Body of pancreas (tissue), 4 donors: ENCODE data around the gene SEMA4D. TPM values are rescaled to one million over a fixed set of nuclear protein-coding genes. Genes with fewer than 3 reads are reported as not detected.
A peak's percentile ranks its signal among the peaks of the same experiment; 100 is the strongest.

Experiments used
- ATAC-seq: fragments of 150-250 bp; one replicate; pipeline ENCODE4 v1.9.1; 2016
- DNase-seq, 4 donors: peaks; one replicate each; pipeline ENCODE4 v3.0.0-alpha.2; 2019
- H3K27ac ChIP-seq, 4 donors: fragments of 200-600 bp; sonication (generic); 1 replicate in 3 of 4; 2 replicates in 1 of 4; pipeline versions ENCODE4 v1.5.1 to v1.6.1; 2016 to 2019; ENCODE audit warnings: mild to moderate bottlenecking in 1 of 4, mixed read lengths in 1 of 4, moderate library complexity in 1 of 4
- H3K27me3 ChIP-seq, 2 donors: fragments of 200-600 bp; sonication (generic); one replicate each; pipeline ENCODE4 v1.6.0; 2016; ENCODE audit warnings: mild to moderate bottlenecking in 1 of 2
- H3K36me3 ChIP-seq, 2 donors: fragments of 200-600 bp; sonication (generic); replicated peaks in 1 of 2; 2 replicates each; pipeline ENCODE4 v1.5.1; 2016; ENCODE audit warnings: low read depth in 2 of 2; ENCODE audit not compliant: insufficient read depth in 1 of 2
- H3K4me1 ChIP-seq: fragments of 200-600 bp; sonication (generic); one replicate; pipeline ENCODE4 v1.6.0; 2016
- H3K4me3 ChIP-seq, 2 donors: fragments of 200-600 bp; sonication (generic); 1 replicate in 1 of 2; 2 replicates in 1 of 2; pipeline ENCODE4 v1.5.1; 2016 to 2019
- H3K9me3 ChIP-seq, 3 donors: fragments of 200-600 bp; sonication (generic); 1 replicate in 2 of 3; 2 replicates in 1 of 3; pipeline ENCODE4 v1.5.1; 2016
- POLR2A ChIP-seq, 3 donors: fragments of 450-650 bp; IDR thresholded peaks; one replicate each; pipeline ENCODE4 v1.6.1; 2016; ENCODE audit warnings: antibody characterized with exemption in 3 of 3, mild to moderate bottlenecking in 2 of 3
- WGBS, 2 donors: methylation state at CpG; one replicate each; pipeline ENCODE4 v1.1.5; 2017; 5-methylcytosine and 5-hydroxymethylcytosine counted together
- intact Hi-C: fragments of 100-400 bp; cut with DNase I; formaldehyde crosslinking; loops from one replicate; pipeline ENCODE4 v1.15.1; 2023
- total RNA-seq, 2 donors: library from RNA; depleted of rRNA; stranded (reverse); fragments of >200 nt; gene quantifications; one replicate each; pipeline ENCODE4 v1.1.0, GENCODE V29; 2016
- TF ChIP-seq, protein P1 (sequence below), 7 experiments: fragments of 450-650 bp in 4 of 7; fragments of 200-600 bp in 3 of 7; sonication (generic) in 3 of 7; IDR thresholded peaks; one replicate each; pipeline ENCODE4 v1.5.1; 2016 to 2019; ENCODE audit warnings: antibody characterized with exemption in 7 of 7

SEMA4D gene
- total RNA-seq, 2 donors from 2014 or later, result 15.6 to 18.1 TPM

DNA sequence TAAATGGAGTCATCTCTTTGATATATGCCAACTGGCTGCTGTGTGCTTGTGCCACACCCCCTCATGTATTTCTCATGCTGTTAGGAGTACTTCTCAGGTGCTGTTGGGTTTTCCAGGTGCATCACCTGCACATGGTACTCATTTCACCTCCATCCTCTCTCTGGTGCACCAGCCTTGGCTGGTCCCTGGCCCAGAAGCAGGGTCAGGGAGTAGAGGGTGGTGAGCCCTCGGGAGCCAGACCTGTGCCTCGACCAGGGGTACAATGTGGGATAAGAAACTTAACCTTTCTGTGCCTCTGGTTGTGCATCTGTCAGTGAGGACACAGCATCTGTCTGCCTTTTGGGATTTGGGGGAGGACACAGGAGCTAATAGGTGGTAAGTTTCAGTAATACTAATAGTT lies 141.1 kb downstream of the SEMA4D start:
- Histone ChIP-seq H3K4me1 (no peaks in the 10 kb centered on the region), H3K27me3 (no peaks in the 10 kb centered on the region), H3K36me3 (peaks cover 0 to 53% of the 10 kb centered on the region in 2 donors), H3K27ac (no peak overlapping the region), H3K4me3 (no peak overlapping the region), H3K9me3 (no peaks in the 10 kb centered on the region)
- intact Hi-C loops, result no loop called here
- WGBS, 2 donors, result 89 to 97% methylated on average over 2 of the region's 2 CpGs
- DNase-seq (no peak), ATAC-seq (no peak)
- TF ChIP-seq POLR2A (IDR thresholded peaks at IDR 0.05), result no peak
- TF ChIP-seq, protein P1, sequence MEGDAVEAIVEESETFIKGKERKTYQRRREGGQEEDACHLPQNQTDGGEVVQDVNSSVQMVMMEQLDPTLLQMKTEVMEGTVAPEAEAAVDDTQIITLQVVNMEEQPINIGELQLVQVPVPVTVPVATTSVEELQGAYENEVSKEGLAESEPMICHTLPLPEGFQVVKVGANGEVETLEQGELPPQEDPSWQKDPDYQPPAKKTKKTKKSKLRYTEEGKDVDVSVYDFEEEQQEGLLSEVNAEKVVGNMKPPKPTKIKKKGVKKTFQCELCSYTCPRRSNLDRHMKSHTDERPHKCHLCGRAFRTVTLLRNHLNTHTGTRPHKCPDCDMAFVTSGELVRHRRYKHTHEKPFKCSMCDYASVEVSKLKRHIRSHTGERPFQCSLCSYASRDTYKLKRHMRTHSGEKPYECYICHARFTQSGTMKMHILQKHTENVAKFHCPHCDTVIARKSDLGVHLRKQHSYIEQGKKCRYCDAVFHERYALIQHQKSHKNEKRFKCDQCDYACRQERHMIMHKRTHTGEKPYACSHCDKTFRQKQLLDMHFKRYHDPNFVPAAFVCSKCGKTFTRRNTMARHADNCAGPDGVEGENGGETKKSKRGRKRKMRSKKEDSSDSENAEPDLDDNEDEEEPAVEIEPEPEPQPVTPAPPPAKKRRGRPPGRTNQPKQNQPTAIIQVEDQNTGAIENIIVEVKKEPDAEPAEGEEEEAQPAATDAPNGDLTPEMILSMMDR (IDR thresholded peaks at IDR 0.05), result no peak

DNA sequence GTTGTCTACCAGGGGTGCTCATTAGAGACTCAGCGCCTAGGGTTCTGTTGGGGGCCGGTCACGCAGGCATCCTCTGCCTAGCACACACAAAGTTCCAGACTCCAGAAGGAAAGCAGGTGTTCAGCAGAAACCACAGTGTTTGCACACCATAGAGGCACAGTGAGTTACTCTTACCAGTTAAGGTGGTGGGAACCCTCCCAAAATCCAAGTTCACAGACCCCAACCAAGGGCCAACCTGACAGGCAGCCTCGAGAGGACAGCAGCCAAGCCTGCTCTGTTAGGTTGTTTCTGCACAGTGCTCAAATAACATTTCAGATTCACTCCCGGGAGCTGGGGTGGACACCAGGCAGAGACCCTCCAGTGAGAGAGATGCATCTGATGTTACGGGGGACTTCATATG lies 143.4 kb downstream of the SEMA4D start:
- 90 to 97% methylated on average over 6 of the region's 6 CpGs for WGBS, 2 donors
- TF ChIP-seq POLR2A (IDR thresholded peaks at IDR 0.05), result no peak
- TF ChIP-seq, protein P1 (IDR thresholded peaks at IDR 0.05), result no peak
- Histone ChIP-seq H3K9me3 (no peaks in the 10 kb centered on the region), H3K27ac (no peak overlapping the region), H3K36me3 (peaks cover 5 to 62% of the 10 kb centered on the region in 2 donors), H3K4me3 (no peak overlapping the region), H3K27me3 (no peaks in the 10 kb centered on the region), H3K4me1 (no peaks in the 10 kb centered on the region)
- no peak for ATAC-seq
- intact Hi-C loops, result no loop called here
- DNase-seq, result no peak

DNA sequence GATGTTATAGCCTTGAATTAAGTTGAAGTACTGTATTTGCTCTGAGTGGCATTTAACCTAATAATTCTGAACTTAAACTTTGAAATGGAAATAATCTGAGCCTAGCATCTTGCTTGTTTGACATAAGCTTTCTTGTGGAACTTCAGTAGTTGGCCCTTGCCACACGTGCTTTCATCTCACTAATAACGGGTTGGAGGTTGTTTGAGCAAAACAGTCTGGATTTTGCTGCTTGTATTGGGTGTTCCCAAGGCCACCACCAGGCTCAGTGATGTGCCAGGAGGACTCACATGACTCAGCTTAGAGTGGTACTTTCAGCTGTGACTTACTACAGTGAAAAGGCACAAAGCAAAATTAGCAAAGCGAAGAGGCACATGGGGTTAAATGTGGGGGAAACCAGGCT lies 143.9 kb downstream of the SEMA4D start:
- ATAC-seq (no peak), DNase-seq (no peak)
- intact Hi-C loops, result no loop called here
- Histone ChIP-seq H3K9me3 (no peaks in the 10 kb centered on the region), H3K36me3 (peaks cover 5 to 66% of the 10 kb centered on the region in 2 donors), H3K27ac (no peak overlapping the region), H3K4me3 (no peak overlapping the region), H3K4me1 (no peaks in the 10 kb centered on the region), H3K27me3 (no peaks in the 10 kb centered on the region)
- WGBS, 2 donors, result 48 to 52% methylated on average over 3 of the region's 3 CpGs
- TF ChIP-seq, protein P1 (IDR thresholded peaks at IDR 0.05), result peak in 2 of 7 experiments; percentile 6 to 37
- TF ChIP-seq POLR2A (IDR thresholded peaks at IDR 0.05), result no peak

DNA sequence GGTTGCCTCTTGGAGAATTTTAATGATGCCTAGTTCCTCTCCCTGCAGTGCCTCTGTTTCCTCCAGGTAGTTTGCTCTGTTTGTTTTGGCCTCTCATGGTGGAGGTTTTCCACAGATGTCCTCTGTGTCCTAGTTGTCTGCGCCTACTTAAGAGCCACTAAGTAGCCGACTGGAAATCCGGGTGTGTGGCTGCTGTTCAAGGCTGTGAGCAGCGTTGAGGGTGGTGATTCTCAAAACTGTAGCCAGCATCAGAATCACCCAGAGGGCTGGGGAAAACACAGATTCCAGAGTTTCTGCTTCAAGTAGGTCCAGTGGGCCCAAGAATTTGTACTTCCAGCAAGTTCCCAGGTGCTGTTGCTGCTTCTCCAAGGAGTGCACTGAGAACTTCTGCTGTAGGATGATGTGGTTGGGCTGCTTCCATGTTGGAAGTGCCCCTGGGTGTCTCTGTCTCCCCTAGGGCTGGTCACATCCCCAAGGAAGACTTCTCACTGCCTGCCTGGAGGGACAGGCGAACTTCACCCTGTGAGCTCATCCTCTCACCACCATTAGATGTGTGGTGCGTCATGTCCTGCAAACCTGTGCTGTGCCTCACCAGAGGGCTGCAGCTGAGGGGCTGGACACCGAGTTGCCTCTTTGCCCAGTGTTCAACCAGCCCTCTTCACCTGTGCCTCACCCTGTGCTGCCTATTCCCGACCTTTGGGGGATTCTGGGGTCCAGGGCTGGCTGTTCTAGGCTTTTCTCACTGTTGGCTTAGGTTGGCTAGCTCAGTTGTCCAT lies 144.9 kb downstream of the SEMA4D start:
- Histone ChIP-seq H3K27me3 (no peaks in the 10 kb centered on the region), H3K9me3 (no peaks in the 10 kb centered on the region), H3K27ac (no peak overlapping the region), H3K4me3 (no peak overlapping the region), H3K4me1 (no peaks in the 10 kb centered on the region), H3K36me3 (peaks cover 5 to 66% of the 10 kb centered on the region in 2 donors)
- ATAC-seq (no peak), DNase-seq (no peak)
- WGBS, 2 donors, result 77 to 94% methylated on average over 8 of the region's 8 CpGs
- intact Hi-C loops, result no loop called here
- TF ChIP-seq, protein P1 (IDR thresholded peaks at IDR 0.05), result no peak
- no peak for TF ChIP-seq POLR2A (IDR thresholded peaks at IDR 0.05)

DNA sequence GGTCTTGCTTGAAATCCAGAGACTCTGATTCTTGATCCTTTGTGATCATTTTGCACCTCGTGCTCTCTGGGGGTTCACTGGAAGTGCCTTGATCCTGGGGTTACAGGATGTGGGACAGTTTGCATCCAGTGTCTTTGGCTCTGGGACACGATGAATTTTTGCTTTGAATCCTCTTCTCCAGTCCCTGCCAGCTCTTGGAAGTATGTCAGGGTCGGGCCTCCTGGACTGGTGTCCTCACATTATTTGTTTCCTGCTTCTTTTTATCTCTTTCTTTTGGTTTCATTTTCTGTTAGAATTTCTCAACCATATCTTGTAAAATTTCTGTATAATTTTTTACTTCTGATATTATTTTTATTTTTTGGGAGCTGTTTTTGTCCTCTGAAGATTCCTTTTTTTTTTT lies 145.5 kb downstream of the SEMA4D start:
- peaks cover 5 to 66% of the 10 kb centered on the region in 2 donors for H3K36me3 ChIP-seq
- ATAC-seq (no peak), DNase-seq (no peak)
- TF ChIP-seq POLR2A (IDR thresholded peaks at IDR 0.05), result no peak
- TF ChIP-seq, protein P1 (IDR thresholded peaks at IDR 0.05), result no peak
- no peaks in the 10 kb centered on the region for H3K4me1 ChIP-seq
- 56 to 64% methylated on average over 3 of the region's 3 CpGs for WGBS, 2 donors
- intact Hi-C loops, result no loop called here
- H3K27ac ChIP-seq, result no peak overlapping the region
- no peaks in the 10 kb centered on the region for H3K9me3 ChIP-seq
- no peak overlapping the region for H3K4me3 ChIP-seq
- H3K27me3 ChIP-seq, result no peaks in the 10 kb centered on the region
